HG03571 (cell line): Measurements from ENCODE around the gene TACO1.

ENCODE experiments used
- ATAC-seq: cut with Tn5 transposase; IDR thresholded peaks from one replicate; pipeline ENCODE4 v1.9.1; 2021; ENCODE audit not compliant: unreplicated experiment

The TACO1 gene

GRCh38 chr17:63596856-63597586, 3.7 kb upstream of the TACO1 start:
- no peak for ATAC-seq

- ATAC-seq = no peak
Observed at GRCh38 chr17:63598281-63598680, 2.4 kb upstream of the TACO1 start.

GRCh38 chr17:63601439-63602371, 1.0 kb downstream of the TACO1 start:
- no peak for ATAC-seq

GRCh38 chr17:63609816-63610573, 9.3 kb downstream of the TACO1 start:
- no peak for ATAC-seq

GRCh38 chr17:63610854-63611253, 10.2 kb downstream of the TACO1 start:
- no peak for ATAC-seq

- no peak for ATAC-seq
Observed at GRCh38 chr17:63611354-63611753, 10.7 kb downstream of the TACO1 start.

- no peak for ATAC-seq
Observed at GRCh38 chr17:63613663-63614062, 13.0 kb downstream of the TACO1 start.

GRCh38 chr17:63621229-63621683, 20.6 kb downstream of the TACO1 start:
- no peak for ATAC-seq

- ATAC-seq = peak; percentile 94
Observed at GRCh38 chr17:63621684-63622573, 21.2 kb downstream of the TACO1 start, which contains the start of gene MAP3K3. Gene MAP3K3, plus strand, starts transcription at chr17:63622417. Its CDS starts 343 bp downstream, at chr17:63622760.

GRCh38 chr17:63622574-63623390, 22.1 kb downstream of the TACO1 start:
- ATAC-seq = peak; percentile 19

- no peak for ATAC-seq
Observed at GRCh38 chr17:63623786-63624530, 23.3 kb downstream of the TACO1 start.

- no peak for ATAC-seq
Observed at GRCh38 chr17:63624531-63624880, 23.8 kb downstream of the TACO1 start.

- no peak for ATAC-seq
Observed at GRCh38 chr17:63626551-63627180, 26.0 kb downstream of the TACO1 start.

- no peak for ATAC-seq
Observed at GRCh38 chr17:63629627-63630026, 28.9 kb downstream of the TACO1 start.

- no peak for ATAC-seq
Observed at GRCh38 chr17:63631062-63631461, 30.4 kb downstream of the TACO1 start.

GRCh38 chr17:63631626-63632025, 30.9 kb downstream of the TACO1 start:
- no peak for ATAC-seq

GRCh38 chr17:63633742-63634141, 33.0 kb downstream of the TACO1 start:
- no peak for ATAC-seq

GRCh38 chr17:63634163-63634562, 33.5 kb downstream of the TACO1 start:
- no peak for ATAC-seq
